T-helper 2 cell (primary cell): ENCODE results near the gene SLC25A24.
"Not testable (repeated sequence)": the region's sequence is repeated elsewhere in the genome, so short reads cannot be mapped to it uniquely, and the experiment has no call there.

Experiments
- DNase-seq, 5 experiments: peaks; one replicate each; pipeline versions ENCODE4 v3.0.0 to v3.0.0-alpha.2; 2012 to 2022

Gene SLC25A24

GRCh38 chr1:108133148-108133547, 67.0 kb downstream of the SLC25A24 start:
- not testable (repeated sequence) for DNase-seq

DNA sequence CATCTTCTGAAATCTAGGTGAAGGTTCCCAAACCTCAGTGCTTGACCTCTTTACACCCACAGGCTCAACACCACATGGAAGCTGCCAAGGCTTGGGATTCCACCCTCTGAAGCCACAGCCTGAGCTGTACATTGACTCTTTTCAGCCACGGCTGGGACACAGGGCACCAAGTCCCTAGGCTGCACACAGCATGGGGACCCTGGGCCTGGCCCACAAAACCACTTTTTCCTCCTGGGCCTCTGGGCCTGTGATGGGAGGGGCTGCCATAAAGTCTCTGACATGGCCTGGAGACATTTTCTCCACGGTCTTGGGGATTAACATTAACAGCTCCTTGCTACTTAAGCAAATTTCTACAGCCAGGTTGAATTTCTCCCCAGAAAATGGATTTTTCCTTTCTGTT, 67.8 kb downstream of the SLC25A24 start:
- DNase-seq, result not testable (repeated sequence)

DNA sequence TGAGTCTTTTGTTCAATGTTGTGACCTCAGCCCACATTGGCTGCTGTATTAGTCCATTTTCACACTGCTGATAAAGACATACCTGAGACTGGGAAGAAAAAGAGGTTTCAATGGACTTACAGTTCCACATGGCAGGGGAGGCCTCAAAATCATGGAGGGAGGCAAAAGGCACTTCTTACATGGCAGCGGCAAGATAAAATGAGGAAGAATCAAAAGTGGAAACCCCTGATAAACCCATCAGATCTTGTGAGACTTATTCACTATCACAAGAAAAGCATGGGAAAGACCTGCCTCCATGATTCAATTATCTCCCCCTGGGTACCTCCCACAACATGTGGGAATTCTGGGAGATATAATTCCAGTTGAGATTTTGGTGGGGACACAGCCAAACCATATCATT, 68.9 kb downstream of the SLC25A24 start:
- not testable (repeated sequence) for DNase-seq

GRCh38 chr1:108130794-108131193, 69.3 kb downstream of the SLC25A24 start:
- DNase-seq, result no peak

DNA sequence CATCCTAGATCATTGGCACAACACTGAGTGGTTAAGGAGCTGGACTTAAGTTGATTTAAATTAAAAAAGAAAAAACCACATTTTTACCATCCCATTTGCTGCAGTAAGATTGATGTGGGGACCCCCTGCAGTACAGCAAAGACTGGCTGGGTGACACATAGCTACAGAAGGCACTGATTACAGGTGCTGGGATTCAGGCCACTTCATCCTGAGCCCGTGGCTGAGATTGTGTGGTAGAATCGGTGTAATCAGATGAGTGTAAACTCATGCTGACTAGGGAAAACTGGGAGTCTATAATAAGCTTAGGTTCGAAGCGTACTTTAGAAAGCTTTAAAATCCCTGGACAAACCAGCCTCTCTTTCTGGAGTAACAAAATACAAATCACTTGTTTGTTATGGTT, 70.1 kb downstream of the SLC25A24 start:
- DNase-seq, result no peak

DNA sequence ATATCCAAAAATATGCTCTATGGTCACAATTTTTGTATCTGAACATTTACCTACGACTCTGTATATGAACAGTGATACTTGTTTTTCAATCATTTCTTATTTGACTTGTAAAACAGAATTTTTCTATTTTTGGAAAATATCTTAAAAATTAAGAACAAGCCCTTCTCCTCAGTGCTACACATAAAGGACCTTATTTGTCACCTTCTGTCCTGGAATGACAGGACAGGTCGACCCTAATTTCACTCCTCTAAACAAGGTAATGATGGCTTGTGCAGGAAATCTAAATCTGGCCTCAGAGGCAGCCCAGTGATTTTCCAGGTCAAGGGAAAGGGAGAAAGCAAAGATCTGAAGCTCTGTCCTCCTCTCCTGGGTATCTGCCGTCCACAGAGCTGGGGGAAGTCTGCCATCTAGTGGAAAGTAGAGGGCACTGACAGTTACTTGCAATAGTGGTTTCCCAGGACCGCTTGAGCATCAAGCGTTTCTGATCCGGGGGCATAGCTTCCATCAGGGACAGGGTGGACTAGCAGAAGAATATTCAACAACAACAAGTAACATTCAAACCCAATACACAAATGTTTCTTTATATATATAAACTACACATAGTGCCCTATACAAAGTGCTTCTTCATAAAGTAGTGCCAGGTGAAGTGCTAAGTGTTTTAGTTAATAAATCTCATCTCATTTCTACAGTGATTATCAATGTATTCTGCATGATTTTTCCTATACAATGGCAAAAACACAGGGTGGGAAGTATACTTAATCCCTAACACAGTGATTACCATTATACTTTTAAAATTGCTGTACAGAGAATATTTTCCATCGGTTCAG, 74.6 kb downstream of the SLC25A24 start:
- DNase-seq, result peak in 4 of 5 experiments; percentile 36 to 69 (median 44)

GRCh38 chr1:108124622-108125311, 75.4 kb downstream of the SLC25A24 start:
- no peak for DNase-seq

DNA sequence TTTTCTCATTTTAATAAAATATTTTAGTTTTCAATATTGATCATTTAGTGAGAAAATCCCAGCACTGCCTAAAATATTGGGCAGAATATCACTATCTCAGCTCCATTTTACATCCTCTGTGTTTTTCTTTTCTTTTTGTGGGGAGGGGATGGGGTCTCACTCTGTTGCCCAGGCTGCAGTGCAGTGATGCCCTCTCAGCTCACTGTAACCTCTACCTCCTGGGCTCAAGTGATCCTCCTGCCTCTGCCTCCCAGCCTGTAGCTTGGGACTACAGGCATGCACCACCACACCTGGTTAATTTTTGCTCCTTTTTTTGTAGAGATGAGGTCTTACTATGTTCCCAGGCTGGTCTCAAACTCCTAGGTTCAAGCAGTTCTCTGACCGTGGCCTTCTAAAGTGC, 76.1 kb downstream of the SLC25A24 start:
- no peak for DNase-seq

GRCh38 chr1:108121358-108122143, 78.6 kb downstream of the SLC25A24 start:
- no peak for DNase-seq

- no peak for DNase-seq
Observed at GRCh38 chr1:108120163-108120562, 80.0 kb downstream of the SLC25A24 start.

GRCh38 chr1:108119500-108119899, 80.6 kb downstream of the SLC25A24 start:
- DNase-seq, result no peak

- DNase-seq, result no peak
Observed at GRCh38 chr1:108117945-108118902, 81.9 kb downstream of the SLC25A24 start.

DNA sequence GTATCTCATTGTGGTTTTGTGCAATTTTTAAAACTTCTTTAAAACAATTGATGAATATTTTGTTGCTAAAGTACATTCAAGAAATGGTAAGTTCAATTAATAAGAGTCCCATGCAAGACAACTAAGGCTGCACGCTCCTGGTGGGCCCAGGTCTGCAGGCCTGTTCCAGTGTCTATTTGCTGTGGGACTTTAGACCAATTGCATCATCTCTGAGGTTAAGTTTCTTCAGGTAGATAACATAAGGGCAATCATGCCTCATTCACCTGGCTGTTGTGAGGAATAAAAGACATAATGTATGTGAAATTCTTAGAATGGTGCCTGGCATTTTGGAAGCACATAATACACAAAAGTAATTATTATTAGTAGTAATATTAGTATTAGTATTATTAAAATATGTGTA, 82.9 kb downstream of the SLC25A24 start:
- DNase-seq, result no peak

- DNase-seq, result no peak
Observed at GRCh38 chr1:108114033-108114599, 86.0 kb downstream of the SLC25A24 start.

DNA sequence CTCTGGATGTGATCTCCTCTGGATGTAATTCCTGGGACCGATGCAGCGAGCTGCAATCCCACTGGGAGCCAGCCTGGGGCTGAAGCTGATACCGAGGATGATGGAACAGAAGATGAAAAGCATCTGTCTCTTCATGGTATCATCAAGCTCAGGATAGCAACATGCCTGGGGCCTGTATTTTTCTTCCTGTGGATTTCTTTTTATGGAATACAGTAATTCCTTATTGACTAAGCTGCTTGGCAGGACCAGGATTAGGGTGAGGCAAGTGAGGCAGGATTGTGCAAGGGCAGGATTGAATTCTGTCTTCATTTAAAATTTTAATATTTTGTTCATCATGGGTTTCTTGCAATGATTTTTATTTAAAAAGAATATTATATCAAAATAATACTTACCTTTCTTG, 86.6 kb downstream of the SLC25A24 start:
- no peak for DNase-seq

DNA sequence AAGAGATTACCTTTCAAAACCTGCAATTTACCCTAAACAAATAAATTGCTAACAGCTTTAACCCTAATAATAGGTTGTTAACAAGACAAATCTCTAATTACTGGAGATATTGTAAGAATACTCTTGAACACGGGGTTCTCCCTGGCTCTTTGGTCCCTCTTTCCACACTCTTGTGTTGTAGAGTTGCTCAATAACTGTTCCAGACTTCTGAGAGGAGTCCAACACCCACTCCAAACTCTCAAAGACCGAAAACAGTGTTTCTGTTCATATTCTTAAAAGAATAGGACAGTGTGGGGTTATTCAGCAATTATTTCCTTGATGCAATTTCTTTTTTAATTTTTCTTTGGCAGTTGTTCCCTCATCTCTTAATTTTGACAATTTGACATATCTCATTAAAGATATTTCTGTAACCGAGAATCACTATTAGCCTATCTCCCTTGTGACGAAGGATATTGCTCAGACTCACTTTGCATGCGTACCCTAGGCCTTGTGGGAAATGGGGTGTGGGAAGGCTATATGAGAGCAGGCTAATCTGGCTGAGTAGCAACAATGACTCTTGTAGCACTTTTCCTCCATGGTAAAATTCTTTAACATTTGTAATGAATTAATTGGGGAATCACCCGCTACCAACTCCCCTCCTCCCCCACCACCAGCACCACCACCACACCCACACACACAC, 90.7 kb downstream of the SLC25A24 start:
- no peak for DNase-seq

DNA sequence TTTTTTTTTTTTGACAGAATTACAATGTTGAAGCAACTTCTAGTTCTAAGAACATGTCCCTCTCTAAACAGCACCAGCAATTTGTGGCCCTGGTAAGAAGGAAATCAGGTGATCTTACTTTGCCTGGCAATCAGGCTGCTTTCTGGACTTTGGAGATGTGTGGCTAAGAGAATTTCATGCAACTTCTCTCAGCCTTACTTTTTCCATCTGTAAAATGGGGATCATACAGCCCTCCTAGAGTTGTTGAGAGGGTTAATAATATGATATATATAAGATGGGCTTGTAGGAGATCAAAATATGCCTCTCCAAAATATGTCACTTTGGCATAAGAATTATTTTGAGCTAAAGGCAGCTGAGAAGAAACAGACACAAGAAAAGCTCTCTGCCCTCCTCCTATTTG, 92.0 kb downstream of the SLC25A24 start:
- no peak for DNase-seq

- DNase-seq, result peak in 3 of 5 experiments; percentile 1 to 25 (median 17)
Observed at GRCh38 chr1:108107658-108108057, 92.5 kb downstream of the SLC25A24 start.

GRCh38 chr1:108106775-108107174, 93.4 kb downstream of the SLC25A24 start:
- DNase-seq, result no peak

DNA sequence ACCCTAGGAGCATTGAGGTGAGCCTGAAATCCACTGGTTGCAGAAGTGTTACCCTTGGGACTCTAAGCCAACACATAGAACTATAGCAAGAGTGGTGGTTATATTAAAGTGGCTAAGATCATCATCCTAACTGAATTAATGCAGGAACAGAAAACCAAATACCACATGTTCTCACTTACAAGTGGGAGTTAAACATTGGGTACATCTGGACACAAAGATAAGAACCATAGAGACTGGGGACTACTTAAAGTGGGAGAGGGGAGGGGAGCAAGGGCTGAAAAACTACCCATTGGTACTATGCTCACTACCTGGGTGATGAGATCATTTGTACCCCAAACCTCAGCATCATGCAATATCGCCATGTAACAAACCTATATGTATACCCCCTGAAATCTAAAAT, 100.0 kb downstream of the SLC25A24 start:
- DNase-seq, result no peak

- DNase-seq, result peak in 1 of 5 experiments; percentile 9
Observed at GRCh38 chr1:108097018-108097417, 103.1 kb downstream of the SLC25A24 start.
